GM23338 (cell line): Measurements from ENCODE around the gene BARD1. TPM values are rescaled to one million over a fixed set of nuclear protein-coding genes. Genes with fewer than 3 reads are reported as not detected.

Source experiments
- ATAC-seq: fragments of 200-7000 bp; cut with Tn5 transposase; 3 replicates; pipeline ENCODE4 v1.9.1; 2020
- DNase-seq: peaks from one replicate; pipeline ENCODE4 v3.0.0-alpha.2; 2015; ENCODE audit warnings: low spot score
- H2AFZ ChIP-seq: fragments of 200-600 bp; sonication (generic); 2 replicates; pipeline ENCODE4 v1.8.0; 2016; ENCODE audit warnings: antibody characterized with exemption, mild to moderate bottlenecking, moderate library complexity
- H3F3A ChIP-seq: fragments of 200-600 bp; sonication (generic); replicated peaks from 2 replicates; pipeline ENCODE4 v1.8.0; 2017; ENCODE audit warnings: antibody characterized with exemption, mixed run types, low read depth
- H3K27ac ChIP-seq: fragments of 200-600 bp; sonication (generic); 2 replicates; pipeline ENCODE4 v1.6.1; 2016; ENCODE audit warnings: low read depth
- H3K27me3 ChIP-seq: fragments of 200-600 bp; sonication (generic); 2 replicates; pipeline ENCODE4 v1.8.0; 2016; ENCODE audit warnings: mild to moderate bottlenecking, mixed run types, moderate library complexity; ENCODE audit not compliant: insufficient read depth
- H3K36me3 ChIP-seq: fragments of 200-600 bp; sonication (generic); 2 replicates; pipeline ENCODE4 v1.8.0; 2016; ENCODE audit warnings: mild to moderate bottlenecking; ENCODE audit not compliant: insufficient read depth
- H3K4me1 ChIP-seq: fragments of 200-600 bp; sonication (generic); 2 replicates; pipeline ENCODE4 v1.8.0; 2016; ENCODE audit warnings: mild to moderate bottlenecking, moderate library complexity; ENCODE audit not compliant: insufficient read depth
- H3K4me2 ChIP-seq: fragments of 200-600 bp; sonication (generic); 2 replicates; pipeline ENCODE4 v1.7.1; 2017; ENCODE audit warnings: mixed run types
- H3K4me3 ChIP-seq: fragments of 200-600 bp; sonication (generic); 2 replicates; pipeline ENCODE4 v1.6.1; 2016; ENCODE audit warnings: mixed run types
- H3K79me2 ChIP-seq: fragments of 200-600 bp; sonication (generic); replicated peaks from 2 replicates; pipeline ENCODE4 v1.8.0; 2017; ENCODE audit warnings: mild to moderate bottlenecking; ENCODE audit not compliant: insufficient read depth
- H3K9me2 ChIP-seq: fragments of 200-600 bp; sonication (generic); 2 replicates; pipeline ENCODE4 v1.8.0; 2017; ENCODE audit not compliant: insufficient read depth
- H4K20me1 ChIP-seq: fragments of 200-600 bp; sonication (generic); replicated peaks from 2 replicates; pipeline ENCODE4 v1.8.0; 2017; ENCODE audit warnings: mild to moderate bottlenecking; ENCODE audit not compliant: insufficient read depth
- H3K27ac Mint-ChIP-seq: 2 replicates; pipeline ENCODE4 v1.8.0; 2020; ENCODE audit warnings: inconsistent platforms, mild to moderate bottlenecking, moderate library complexity, mixed read lengths
- H3K27me3 Mint-ChIP-seq: 3 replicates; pipeline ENCODE4 v1.8.0; 2022; ENCODE audit warnings: low read depth, mild to moderate bottlenecking, moderate library complexity, mixed read lengths, inconsistent platforms; ENCODE audit not compliant: insufficient read depth, poor library complexity
- H3K36me3 Mint-ChIP-seq: 3 replicates; pipeline ENCODE4 v1.8.0; 2021; ENCODE audit warnings: low read depth, mild to moderate bottlenecking, inconsistent platforms, moderate library complexity, mixed read lengths
- H3K4me1 Mint-ChIP-seq: 3 replicates; pipeline ENCODE4 v1.8.0; 2020; ENCODE audit warnings: mild to moderate bottlenecking, inconsistent platforms, mixed read lengths
- H3K4me3 Mint-ChIP-seq: 3 replicates; pipeline ENCODE4 v1.8.0; 2021; ENCODE audit warnings: moderate library complexity, mild to moderate bottlenecking, inconsistent platforms, mixed read lengths
- H3K9me3 Mint-ChIP-seq: 3 replicates; pipeline ENCODE4 v1.8.0; 2020; ENCODE audit warnings: moderate library complexity, mild to moderate bottlenecking, inconsistent platforms, mixed read lengths
- CREB1 ChIP-seq: fragments of 250-450 bp; sonication (Bioruptor Pico); IDR thresholded peaks from 2 replicates; pipeline ENCODE4 v1.5.0; 2020; ENCODE audit warnings: low read depth, mild to moderate bottlenecking, moderate library complexity
- CTCF ChIP-seq, 2 experiments: fragments of 200-600 bp in 1 of 2; sonication (generic) in 1 of 2; conservative IDR thresholded peaks; 2 replicates each; pipeline versions ENCODE4 v1.5.1 to v1.6.1; 2016 to 2017; ENCODE audit warnings: antibody characterized with exemption in 2 of 2, low read depth in 2 of 2, mild to moderate bottlenecking in 2 of 2, moderate library complexity in 1 of 2
- ETS1 ChIP-seq: IDR thresholded peaks from 2 replicates; pipeline ENCODE4 v1.6.1; 2016; ENCODE audit warnings: antibody characterized with exemption
- EZH2 ChIP-seq: fragments of 200-600 bp; sonication (generic); IDR thresholded peaks from one replicate; pipeline ENCODE4 v1.8.0; 2017; ENCODE audit warnings: antibody characterized with exemption, mild to moderate bottlenecking, low read depth; ENCODE audit not compliant: unreplicated experiment
- EZH2phosphoT487 ChIP-seq: fragments of 200-600 bp; sonication (generic); IDR thresholded peaks from one replicate; pipeline ENCODE4 v1.8.1; 2018; ENCODE audit warnings: antibody characterized with exemption; ENCODE audit not compliant: unreplicated experiment
- JUNB ChIP-seq: IDR thresholded peaks from one replicate; pipeline ENCODE4 v1.6.1; 2016; ENCODE audit warnings: antibody characterized with exemption; ENCODE audit not compliant: unreplicated experiment
- NANOG ChIP-seq: IDR thresholded peaks from 2 replicates; pipeline ENCODE4 v1.6.1; 2016; ENCODE audit warnings: antibody characterized with exemption, borderline replicate concordance
- POLR2AphosphoS5 ChIP-seq: IDR thresholded peaks from 2 replicates; pipeline ENCODE4 v1.6.1; 2016; ENCODE audit warnings: antibody characterized with exemption, low read depth
- REST ChIP-seq: IDR thresholded peaks from one replicate; pipeline ENCODE4 v1.6.1; 2018; ENCODE audit warnings: antibody characterized with exemption; ENCODE audit not compliant: unreplicated experiment
- STAT1 ChIP-seq: IDR thresholded peaks from one replicate; pipeline ENCODE4 v1.6.1; 2016; ENCODE audit warnings: antibody characterized with exemption; ENCODE audit not compliant: unreplicated experiment
- ZNF114 ChIP-seq: fragments of 250-450 bp; sonication (Bioruptor Pico); IDR thresholded peaks from 2 replicates; pipeline ENCODE4 v1.5.0; 2020; ENCODE audit warnings: mild to moderate bottlenecking, moderate library complexity
- ZNF331 ChIP-seq: fragments of 250-450 bp; sonication (Bioruptor Pico); IDR thresholded peaks from 2 replicates; pipeline ENCODE4 v1.5.0; 2020; ENCODE audit warnings: low read depth, mild to moderate bottlenecking, moderate library complexity
- polyA plus RNA-seq: library from polyadenylated mRNA; unstranded; fragments of >200 nt; fragmentation: Nextera tagmentation; extraction: Ambion mirVana; gene quantifications from 2 replicates; pipeline ENCODE4 v1.2.1, GENCODE V29; 2016
- total RNA-seq: library from RNA; depleted of rRNA; stranded (reverse); fragments of >200 nt; shearing (Covaris generic); gene quantifications from 2 replicates; pipeline ENCODE4 v1.2.3, GENCODE V29; 2014
- TF ChIP-seq, protein P1 (sequence below): fragments of 250-450 bp; sonication (Bioruptor Pico); IDR thresholded peaks from 2 replicates; pipeline ENCODE4 v1.5.0; 2020; ENCODE audit warnings: mild to moderate bottlenecking, moderate library complexity

Gene BARD1
- total and polyA plus RNA-seq, 2 experiments from 2014 or later: 33.9 to 61.0 TPM

GRCh38 chr2:214679736-214680135 is 129.7 kb downstream of the BARD1 start:
- Mint-ChIP-seq H3K36me3 (no peaks in the 10 kb centered on the region; the same call in 2 of the 3 replicates), H3K4me3 (no peak overlapping the region), H3K27me3 (peaks cover 4% of the 10 kb centered on the region), H3K9me3 (no peaks in the 10 kb centered on the region), H3K4me1 (peaks cover 5% of the 10 kb centered on the region; the same call in 2 of the 3 replicates), H3K27ac (no peak overlapping the region)
- no peaks in the 10 kb centered on the region for H3K4me1 ChIP-seq
- DNase-seq (no peak), ATAC-seq (no peak)
- no peaks in the 10 kb centered on the region for H3K79me2 ChIP-seq
- H3K9me2 ChIP-seq: no peaks in the 10 kb centered on the region
- no peak overlapping the region for H2AFZ ChIP-seq
- H3F3A ChIP-seq: no peaks in the 10 kb centered on the region
- H3K4me2 ChIP-seq: no peak overlapping the region
- TF ChIP-seq STAT1 (no peak), POLR2AphosphoS5 (no peak), JUNB (no peak), NANOG (no peak), EZH2phosphoT487 (no peak), ZNF114 (CRISPR knock-in tag) (no peak), CTCF (conservative IDR thresholded peaks at IDR 0.05; ENCODE audit: low read depth in 2 of 2) (no peak), CREB1 (CRISPR knock-in tag) (no peak), REST (no peak), ETS1 (no peak), EZH2 (no peak), ZNF331 (CRISPR knock-in tag) (no peak)
- TF ChIP-seq, protein P1, sequence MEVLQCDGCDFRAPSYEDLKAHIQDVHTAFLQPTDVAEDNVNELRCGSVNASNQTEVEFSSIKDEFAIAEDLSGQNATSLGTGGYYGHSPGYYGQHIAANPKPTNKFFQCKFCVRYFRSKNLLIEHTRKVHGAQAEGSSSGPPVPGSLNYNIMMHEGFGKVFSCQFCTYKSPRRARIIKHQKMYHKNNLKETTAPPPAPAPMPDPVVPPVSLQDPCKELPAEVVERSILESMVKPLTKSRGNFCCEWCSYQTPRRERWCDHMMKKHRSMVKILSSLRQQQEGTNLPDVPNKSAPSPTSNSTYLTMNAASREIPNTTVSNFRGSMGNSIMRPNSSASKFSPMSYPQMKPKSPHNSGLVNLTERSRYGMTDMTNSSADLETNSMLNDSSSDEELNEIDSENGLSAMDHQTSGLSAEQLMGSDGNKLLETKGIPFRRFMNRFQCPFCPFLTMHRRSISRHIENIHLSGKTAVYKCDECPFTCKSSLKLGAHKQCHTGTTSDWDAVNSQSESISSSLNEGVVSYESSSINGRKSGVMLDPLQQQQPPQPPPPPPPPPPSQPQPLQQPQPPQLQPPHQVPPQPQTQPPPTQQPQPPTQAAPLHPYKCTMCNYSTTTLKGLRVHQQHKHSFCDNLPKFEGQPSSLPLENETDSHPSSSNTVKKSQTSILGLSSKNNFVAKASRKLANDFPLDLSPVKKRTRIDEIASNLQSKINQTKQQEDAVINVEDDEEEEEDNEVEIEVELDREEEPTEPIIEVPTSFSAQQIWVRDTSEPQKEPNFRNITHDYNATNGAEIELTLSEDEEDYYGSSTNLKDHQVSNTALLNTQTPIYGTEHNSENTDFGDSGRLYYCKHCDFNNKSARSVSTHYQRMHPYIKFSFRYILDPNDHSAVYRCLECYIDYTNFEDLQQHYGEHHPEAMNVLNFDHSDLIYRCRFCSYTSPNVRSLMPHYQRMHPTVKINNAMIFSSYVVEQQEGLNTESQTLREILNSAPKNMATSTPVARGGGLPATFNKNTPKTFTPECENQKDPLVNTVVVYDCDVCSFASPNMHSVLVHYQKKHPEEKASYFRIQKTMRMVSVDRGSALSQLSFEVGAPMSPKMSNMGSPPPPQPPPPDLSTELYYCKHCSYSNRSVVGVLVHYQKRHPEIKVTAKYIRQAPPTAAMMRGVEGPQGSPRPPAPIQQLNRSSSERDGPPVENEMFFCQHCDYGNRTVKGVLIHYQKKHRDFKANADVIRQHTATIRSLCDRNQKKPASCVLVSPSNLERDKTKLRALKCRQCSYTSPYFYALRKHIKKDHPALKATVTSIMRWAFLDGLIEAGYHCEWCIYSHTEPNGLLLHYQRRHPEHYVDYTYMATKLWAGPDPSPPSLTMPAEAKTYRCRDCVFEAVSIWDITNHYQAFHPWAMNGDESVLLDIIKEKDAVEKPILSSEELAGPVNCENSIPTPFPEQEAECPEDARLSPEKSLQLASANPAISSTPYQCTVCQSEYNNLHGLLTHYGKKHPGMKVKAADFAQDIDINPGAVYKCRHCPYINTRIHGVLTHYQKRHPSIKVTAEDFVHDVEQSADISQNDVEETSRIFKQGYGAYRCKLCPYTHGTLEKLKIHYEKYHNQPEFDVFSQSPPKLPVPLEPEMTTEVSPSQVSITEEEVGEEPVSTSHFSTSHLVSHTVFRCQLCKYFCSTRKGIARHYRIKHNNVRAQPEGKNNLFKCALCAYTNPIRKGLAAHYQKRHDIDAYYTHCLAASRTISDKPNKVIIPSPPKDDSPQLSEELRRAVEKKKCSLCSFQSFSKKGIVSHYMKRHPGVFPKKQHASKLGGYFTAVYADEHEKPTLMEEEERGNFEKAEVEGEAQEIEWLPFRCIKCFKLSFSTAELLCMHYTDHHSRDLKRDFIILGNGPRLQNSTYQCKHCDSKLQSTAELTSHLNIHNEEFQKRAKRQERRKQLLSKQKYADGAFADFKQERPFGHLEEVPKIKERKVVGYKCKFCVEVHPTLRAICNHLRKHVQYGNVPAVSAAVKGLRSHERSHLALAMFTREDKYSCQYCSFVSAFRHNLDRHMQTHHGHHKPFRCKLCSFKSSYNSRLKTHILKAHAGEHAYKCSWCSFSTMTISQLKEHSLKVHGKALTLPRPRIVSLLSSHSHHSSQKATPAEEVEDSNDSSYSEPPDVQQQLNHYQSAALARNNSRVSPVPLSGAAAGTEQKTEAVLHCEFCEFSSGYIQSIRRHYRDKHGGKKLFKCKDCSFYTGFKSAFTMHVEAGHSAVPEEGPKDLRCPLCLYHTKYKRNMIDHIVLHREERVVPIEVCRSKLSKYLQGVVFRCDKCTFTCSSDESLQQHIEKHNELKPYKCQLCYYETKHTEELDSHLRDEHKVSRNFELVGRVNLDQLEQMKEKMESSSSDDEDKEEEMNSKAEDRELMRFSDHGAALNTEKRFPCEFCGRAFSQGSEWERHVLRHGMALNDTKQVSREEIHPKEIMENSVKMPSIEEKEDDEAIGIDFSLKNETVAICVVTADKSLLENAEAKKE (CRISPR knock-in tag): no peak
- H3K27ac ChIP-seq: no peak overlapping the region
- H3K27me3 ChIP-seq: no peaks in the 10 kb centered on the region
- no peaks in the 10 kb centered on the region for H3K36me3 ChIP-seq
- H4K20me1 ChIP-seq: no peaks in the 10 kb centered on the region
- H3K4me3 ChIP-seq: no peak overlapping the region
